ENCODE measurements around the gene BMP6. TPM values are rescaled to one million over a fixed set of nuclear protein-coding genes. Genes with fewer than 3 reads are reported as not detected.

Gene BMP6
- total RNA-seq, 2 experiments from 2014 or later, result not detected

DNA sequence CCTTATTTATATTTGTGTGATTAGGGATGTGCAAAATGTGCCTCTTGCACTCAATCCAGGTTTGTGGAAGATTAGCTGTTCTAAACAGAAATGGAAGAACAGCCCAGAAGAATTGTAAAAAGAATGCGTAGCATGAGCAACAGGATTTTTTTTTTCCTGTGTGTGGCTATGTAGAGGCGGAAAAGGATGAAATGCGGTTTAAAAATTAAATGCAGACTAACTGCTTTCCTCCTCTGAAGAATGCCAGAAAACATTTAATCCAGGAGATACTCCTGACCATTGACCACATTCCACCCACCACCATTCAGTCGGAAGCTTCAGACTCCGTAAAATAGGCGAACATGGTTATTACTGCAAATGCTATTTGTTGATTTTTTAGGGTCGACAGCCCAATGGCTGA, 83.4 kb downstream of the BMP6 start:
- H3K4me1 Mint-ChIP-seq (ENCODE audit: low read depth), result no peaks in the 10 kb centered on the region
- intact Hi-C loops (cut with DNase I, micrococcal nuclease), result no loop called here
- TF ChIP-seq, protein P1, sequence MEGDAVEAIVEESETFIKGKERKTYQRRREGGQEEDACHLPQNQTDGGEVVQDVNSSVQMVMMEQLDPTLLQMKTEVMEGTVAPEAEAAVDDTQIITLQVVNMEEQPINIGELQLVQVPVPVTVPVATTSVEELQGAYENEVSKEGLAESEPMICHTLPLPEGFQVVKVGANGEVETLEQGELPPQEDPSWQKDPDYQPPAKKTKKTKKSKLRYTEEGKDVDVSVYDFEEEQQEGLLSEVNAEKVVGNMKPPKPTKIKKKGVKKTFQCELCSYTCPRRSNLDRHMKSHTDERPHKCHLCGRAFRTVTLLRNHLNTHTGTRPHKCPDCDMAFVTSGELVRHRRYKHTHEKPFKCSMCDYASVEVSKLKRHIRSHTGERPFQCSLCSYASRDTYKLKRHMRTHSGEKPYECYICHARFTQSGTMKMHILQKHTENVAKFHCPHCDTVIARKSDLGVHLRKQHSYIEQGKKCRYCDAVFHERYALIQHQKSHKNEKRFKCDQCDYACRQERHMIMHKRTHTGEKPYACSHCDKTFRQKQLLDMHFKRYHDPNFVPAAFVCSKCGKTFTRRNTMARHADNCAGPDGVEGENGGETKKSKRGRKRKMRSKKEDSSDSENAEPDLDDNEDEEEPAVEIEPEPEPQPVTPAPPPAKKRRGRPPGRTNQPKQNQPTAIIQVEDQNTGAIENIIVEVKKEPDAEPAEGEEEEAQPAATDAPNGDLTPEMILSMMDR (IDR thresholded peaks at IDR 0.05), result no peak
- no peaks in the 10 kb centered on the region for H3K4me1 ChIP-seq (ENCODE audit: insufficient read depth, low read length)
- H3K9me3 Mint-ChIP-seq, result no peaks in the 10 kb centered on the region
- H3K27me3 Mint-ChIP-seq, result peaks cover 11% of the 10 kb centered on the region
- POLR2A ChIA-PET, result no interaction called here
- ATAC-seq (ENCODE audit: poor library complexity), result no peak
- no peaks in the 10 kb centered on the region for H3K36me3 Mint-ChIP-seq (ENCODE audit: low read depth)
- CTCF ChIA-PET, result no interaction called here
- no peaks in the 10 kb centered on the region for H3K36me3 ChIP-seq (ENCODE audit: insufficient read depth, low read length)
- H3K27ac ChIP-seq (ENCODE audit: low read depth in 1 of 2, low read length in 2 of 2), result no peak overlapping the region
- DNase-seq, result no peak
- peaks cover 3 to 4% of the 10 kb centered on the region in 2 experiments for H3K27me3 ChIP-seq (ENCODE audit: control insufficient read depth in 1 of 2, insufficient read depth in 2 of 2, low read length in 2 of 2)
- no peaks in the 10 kb centered on the region for H3K9me3 ChIP-seq (ENCODE audit: control insufficient read depth in 1 of 2, insufficient read depth in 1 of 2, low read length in 2 of 2)
- no peak overlapping the region for H3K4me3 Mint-ChIP-seq
- H3K27ac Mint-ChIP-seq, result no peak overlapping the region
- no peak overlapping the region for H3K4me3 ChIP-seq (ENCODE audit: low read length)

DNA sequence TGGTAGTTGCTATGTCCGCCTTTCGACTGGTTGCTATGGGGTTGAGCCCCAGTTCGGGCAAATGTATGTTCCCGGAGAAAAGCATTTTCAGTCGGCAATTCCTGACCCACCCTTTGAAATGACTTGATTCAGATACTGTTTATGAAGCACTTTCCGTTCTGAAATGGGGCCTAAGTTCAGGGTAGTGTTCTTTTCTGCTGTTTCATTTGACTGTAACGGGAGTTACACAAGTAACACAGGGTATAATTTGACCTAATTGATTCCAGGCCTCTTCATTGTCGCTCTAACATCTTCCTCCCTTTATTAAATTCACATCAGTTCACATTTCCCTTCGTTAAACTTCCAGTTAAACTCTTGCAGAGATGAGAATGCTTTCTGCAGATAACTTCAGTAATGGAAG, 85.5 kb downstream of the BMP6 start:
- Mint-ChIP-seq H3K9me3 (no peaks in the 10 kb centered on the region), H3K36me3 (ENCODE audit: low read depth) (no peaks in the 10 kb centered on the region), H3K4me3 (no peak overlapping the region), H3K27me3 (peaks cover 11% of the 10 kb centered on the region), H3K27ac (no peak overlapping the region), H3K4me1 (ENCODE audit: low read depth) (no peaks in the 10 kb centered on the region)
- no peak for DNase-seq
- no peak for ATAC-seq (ENCODE audit: poor library complexity)
- Histone ChIP-seq H3K4me3 (ENCODE audit: low read length) (no peak overlapping the region), H3K9me3 (ENCODE audit: control insufficient read depth in 1 of 2, insufficient read depth in 1 of 2, low read length in 2 of 2) (no peaks in the 10 kb centered on the region), H3K36me3 (ENCODE audit: insufficient read depth, low read length) (no peaks in the 10 kb centered on the region), H3K4me1 (ENCODE audit: insufficient read depth, low read length) (no peaks in the 10 kb centered on the region), H3K27ac (ENCODE audit: low read depth in 1 of 2, low read length in 2 of 2) (no peak overlapping the region), H3K27me3 (ENCODE audit: control insufficient read depth in 1 of 2, insufficient read depth in 2 of 2, low read length in 2 of 2) (peaks cover 3 to 4% of the 10 kb centered on the region in 2 experiments)
- TF ChIP-seq, protein P1 (IDR thresholded peaks at IDR 0.05), result no peak
- intact Hi-C loops (cut with DNase I, micrococcal nuclease), result no loop called here
- ChIA-PET POLR2A (no interaction called here), CTCF (no interaction called here)

DNA sequence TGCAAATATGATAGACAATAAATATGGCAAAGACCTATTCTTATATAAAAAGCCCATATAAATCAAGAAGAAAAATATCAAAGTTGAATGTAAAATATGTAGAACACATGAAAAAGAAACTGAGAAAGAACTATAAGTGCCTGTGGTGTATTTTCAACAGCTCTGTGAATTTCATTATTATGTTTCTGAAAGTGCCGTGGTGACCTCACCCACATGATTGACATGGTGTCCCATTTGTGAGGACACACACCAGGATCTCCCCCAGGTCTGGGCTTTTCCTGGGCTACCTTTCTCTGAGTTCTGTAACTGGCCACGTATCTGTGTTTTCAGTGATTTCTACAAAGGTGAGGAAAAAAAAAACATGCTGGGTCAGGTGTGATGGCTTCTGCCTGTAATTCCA, 86.7 kb downstream of the BMP6 start:
- TF ChIP-seq, protein P1 (IDR thresholded peaks at IDR 0.05), result no peak
- Histone ChIP-seq H3K27me3 (ENCODE audit: control insufficient read depth in 1 of 2, insufficient read depth in 2 of 2, low read length in 2 of 2) (peaks cover under 1 to 4% of the 10 kb centered on the region in 2 experiments), H3K9me3 (ENCODE audit: control insufficient read depth in 1 of 2, insufficient read depth in 1 of 2, low read length in 2 of 2) (no peaks in the 10 kb centered on the region), H3K4me1 (ENCODE audit: insufficient read depth, low read length) (no peaks in the 10 kb centered on the region), H3K27ac (ENCODE audit: low read depth in 1 of 2, low read length in 2 of 2) (no peak overlapping the region), H3K4me3 (ENCODE audit: low read length) (no peak overlapping the region), H3K36me3 (ENCODE audit: insufficient read depth, low read length) (no peaks in the 10 kb centered on the region)
- ChIA-PET CTCF (no interaction called here), POLR2A (no interaction called here)
- no peak for DNase-seq
- Mint-ChIP-seq H3K4me3 (no peak overlapping the region), H3K9me3 (no peaks in the 10 kb centered on the region), H3K27ac (no peak overlapping the region), H3K4me1 (ENCODE audit: low read depth) (no peaks in the 10 kb centered on the region), H3K27me3 (peaks cover 9% of the 10 kb centered on the region), H3K36me3 (ENCODE audit: low read depth) (no peaks in the 10 kb centered on the region)
- intact Hi-C loops (cut with DNase I, micrococcal nuclease), result no loop called here
- ATAC-seq (ENCODE audit: poor library complexity), result no peak

Data from CD4-positive, alpha-beta T cell (primary cell).